H9 (cell line): Measurements from ENCODE around the gene C1QBP. TPM values are rescaled to one million over a fixed set of nuclear protein-coding genes. Genes with fewer than 3 reads are reported as not detected.

Source experiments
- DNase-seq: peaks from one replicate; pipeline ENCODE4 v3.0.0-alpha.2; 2017
- H2AFZ ChIP-seq: one replicate; pipeline ENCODE4 v1.6.1; 2013; ENCODE audit warnings: mild to moderate bottlenecking, low read length, control low read depth, moderate library complexity
- H2AK5ac ChIP-seq: 2 replicates; pipeline ENCODE4 v1.6.1; 2013; ENCODE audit warnings: low read length, control low read depth, mixed read lengths; ENCODE audit not compliant: insufficient read length
- H2BK120ac ChIP-seq: one replicate; pipeline ENCODE4 v1.6.1; 2013; ENCODE audit warnings: low read depth, mild to moderate bottlenecking, low read length, control low read depth, inconsistent platforms; ENCODE audit not compliant: poor library complexity, severe bottlenecking
- H2BK12ac ChIP-seq: 2 replicates; pipeline ENCODE4 v1.6.1; 2013; ENCODE audit warnings: low read length, control low read depth, mixed read lengths, low read depth; ENCODE audit not compliant: insufficient read length
- H2BK15ac ChIP-seq: 2 replicates; pipeline ENCODE4 v1.6.1; 2013; ENCODE audit warnings: low read depth, low read length, control low read depth
- H2BK20ac ChIP-seq: one replicate; pipeline ENCODE4 v1.6.1; 2013; ENCODE audit warnings: low read depth, mild to moderate bottlenecking, low read length, control low read depth, inconsistent platforms; ENCODE audit not compliant: poor library complexity, severe bottlenecking
- H2BK5ac ChIP-seq: 2 replicates; pipeline ENCODE4 v1.6.1; 2013; ENCODE audit warnings: low read length, control low read depth, mixed read lengths; ENCODE audit not compliant: insufficient read length
- H3K14ac ChIP-seq: 2 replicates; pipeline ENCODE4 v1.6.1; 2013; ENCODE audit warnings: low read length, control low read depth; ENCODE audit not compliant: insufficient read depth
- H3K18ac ChIP-seq: 2 replicates; pipeline ENCODE4 v1.6.1; 2013; ENCODE audit warnings: low read depth, mild to moderate bottlenecking, mixed read lengths, low read length, control low read depth; ENCODE audit not compliant: insufficient read length
- H3K23ac ChIP-seq: 2 replicates; pipeline ENCODE4 v1.6.1; 2013; ENCODE audit warnings: low read length, control low read depth, mixed read lengths, low read depth; ENCODE audit not compliant: insufficient read length
- H3K23me2 ChIP-seq: 2 replicates; pipeline ENCODE4 v1.6.1; 2013; ENCODE audit warnings: low read depth, mild to moderate bottlenecking, mixed read lengths, low read length, control low read depth; ENCODE audit not compliant: insufficient read length, poor library complexity, severe bottlenecking
- H3K27ac ChIP-seq: 2 replicates; pipeline ENCODE4 v1.5.1; 2013; ENCODE audit warnings: low read length, control low read depth, mixed read lengths, low read depth; ENCODE audit not compliant: insufficient read length
- H3K27me3 ChIP-seq: 2 replicates; pipeline ENCODE4 v1.6.1; 2013; ENCODE audit warnings: low read length, control low read depth, inconsistent platforms; ENCODE audit not compliant: insufficient read depth
- H3K4ac ChIP-seq: 2 replicates; pipeline ENCODE4 v1.6.1; 2013; ENCODE audit warnings: low read depth, mild to moderate bottlenecking, control low read depth, inconsistent platforms, low read length, moderate library complexity
- H3K4me1 ChIP-seq: 2 replicates; pipeline ENCODE4 v1.6.1; 2013; ENCODE audit warnings: low read length, control low read depth, inconsistent platforms; ENCODE audit not compliant: insufficient read depth
- H3K4me2 ChIP-seq: 2 replicates; pipeline ENCODE4 v1.6.1; 2013; ENCODE audit warnings: low read length, control low read depth, mixed read lengths; ENCODE audit not compliant: insufficient read length, insufficient read depth
- H3K56ac ChIP-seq: 2 replicates; pipeline ENCODE4 v1.6.1; 2013; ENCODE audit warnings: low read depth, mild to moderate bottlenecking, mixed read lengths, low read length, control low read depth; ENCODE audit not compliant: insufficient read length
- H3K79me1 ChIP-seq: 2 replicates; pipeline ENCODE4 v1.6.1; 2013; ENCODE audit warnings: low read depth, mild to moderate bottlenecking, moderate library complexity, low read length, control low read depth, inconsistent platforms; ENCODE audit not compliant: insufficient read depth, poor library complexity, severe bottlenecking
- H3K79me2 ChIP-seq: 2 replicates; pipeline ENCODE4 v1.6.1; 2013; ENCODE audit warnings: low read length, control low read depth, inconsistent platforms; ENCODE audit not compliant: insufficient read depth
- H3K9ac ChIP-seq: 2 replicates; pipeline ENCODE4 v1.6.1; 2013; ENCODE audit warnings: low read length, control low read depth, mixed read lengths; ENCODE audit not compliant: insufficient read length; ENCODE audit errors: extremely low read depth
- H3K9me3 ChIP-seq: one replicate; pipeline ENCODE4 v1.6.1; 2013; ENCODE audit warnings: low read depth, low read length, inconsistent platforms; ENCODE audit not compliant: control insufficient read depth
- H3T11ph ChIP-seq: one replicate; pipeline ENCODE4 v1.6.1; 2013; ENCODE audit warnings: mild to moderate bottlenecking, low read length, control low read depth, inconsistent platforms
- H4K20me1 ChIP-seq: one replicate; pipeline ENCODE4 v1.6.1; 2013; ENCODE audit not compliant: control insufficient read depth, insufficient read length, insufficient read depth
- H4K5ac ChIP-seq: 2 replicates; pipeline ENCODE4 v1.6.1; 2013; ENCODE audit warnings: low read depth, mild to moderate bottlenecking, mixed read lengths, low read length, control low read depth; ENCODE audit not compliant: insufficient read length
- H4K8ac ChIP-seq: replicated peaks from 2 replicates; pipeline ENCODE4 v1.6.1; 2013; ENCODE audit warnings: low read length, control low read depth, mixed read lengths, low read depth; ENCODE audit not compliant: insufficient read length
- H4K91ac ChIP-seq: 2 replicates; pipeline ENCODE4 v1.6.1; 2013; ENCODE audit warnings: low read depth, mild to moderate bottlenecking, moderate library complexity, mixed read lengths, low read length, control low read depth; ENCODE audit not compliant: insufficient read length
- H3K27ac Mint-ChIP-seq, 3 experiments: 2 replicates in 2 of 3; 3 replicates in 1 of 3; pipeline ENCODE4 v1.8.0; 2020 to 2021; ENCODE audit warnings: mixed read lengths in 3 of 3, mild to moderate bottlenecking in 1 of 3, moderate library complexity in 1 of 3
- H3K27me3 Mint-ChIP-seq: 2 replicates; pipeline ENCODE4 v1.8.0; 2021; ENCODE audit warnings: low read depth, mild to moderate bottlenecking, moderate library complexity, mixed read lengths
- H3K36me3 Mint-ChIP-seq, 3 experiments: 2 replicates in 2 of 3; 3 replicates in 1 of 3; pipeline ENCODE4 v1.8.0; 2020 to 2021; ENCODE audit warnings: low read depth in 3 of 3, mixed read lengths in 3 of 3; ENCODE audit not compliant: insufficient read depth in 1 of 3
- H3K4me1 Mint-ChIP-seq, 2 experiments: 2 replicates each; pipeline ENCODE4 v1.8.0; 2020; ENCODE audit warnings: mixed read lengths in 2 of 2
- H3K4me3 Mint-ChIP-seq, 2 experiments: 2 replicates in 1 of 2; 3 replicates in 1 of 2; pipeline ENCODE4 v1.8.0; 2020 to 2021; ENCODE audit warnings: mild to moderate bottlenecking in 2 of 2, mixed read lengths in 2 of 2, moderate library complexity in 1 of 2
- H3K9me3 Mint-ChIP-seq, 2 experiments: 2 replicates in 1 of 2; 3 replicates in 1 of 2; pipeline ENCODE4 v1.8.0; 2020; ENCODE audit warnings: mild to moderate bottlenecking in 2 of 2, mixed read lengths in 2 of 2, moderate library complexity in 1 of 2
- CTCF ChIP-seq: fragments of 200-600 bp; sonication (generic); conservative IDR thresholded peaks from 3 replicates; pipeline ENCODE4 v1.8.0; 2021; ENCODE audit warnings: antibody characterized with exemption, mild to moderate bottlenecking
- WGBS: extraction: QIAGEN DNeasy Blood & Tissue Kit; methylation state at CpG from one replicate; pipeline ENCODE4 v1.1.7; 2013; ENCODE audit warnings: missing lambda C conversion rate, low lambda C conversion rate, mixed read lengths; ENCODE audit not compliant: insufficient read length; ENCODE audit errors: extremely low coverage; 5-methylcytosine and 5-hydroxymethylcytosine counted together
- total RNA-seq: library from RNA; stranded (reverse); gene quantifications from 2 replicates; pipeline ENCODE4 v1.2.1, GENCODE V29; 2021

The C1QBP gene
- total RNA-seq, 1 experiment from 2014 or later: 390 TPM

GRCh38 chr17:5472511-5472910 lies 33.6 kb upstream of the C1QBP start:
- no peak overlapping the region for H3K9ac ChIP-seq
- no peak overlapping the region for H2AFZ ChIP-seq
- no peak overlapping the region for H3K4ac ChIP-seq
- no peak overlapping the region for H3K4me3 Mint-ChIP-seq
- no peaks in the 10 kb centered on the region for H3K9me3 Mint-ChIP-seq
- no peak overlapping the region for H3K18ac ChIP-seq
- no peak overlapping the region for H2BK20ac ChIP-seq
- no peak overlapping the region for H3K27ac ChIP-seq
- no peaks in the 10 kb centered on the region for H3K79me1 ChIP-seq
- H3K4me1 Mint-ChIP-seq: peaks cover 0 to 5% of the 10 kb centered on the region in 2 experiments; a peak in 2 of 4 replicates
- no peak overlapping the region for H3K27ac Mint-ChIP-seq
- peaks cover 8% of the 10 kb centered on the region; the same call in 1 of the 2 replicates for H3K79me2 ChIP-seq
- H2BK5ac ChIP-seq: no peak overlapping the region
- H3K4me2 ChIP-seq: no peak overlapping the region
- no peaks in the 10 kb centered on the region for H3K27me3 ChIP-seq
- peaks cover 17 to 42% (median 32%) of the 10 kb centered on the region in 3 experiments for H3K36me3 Mint-ChIP-seq
- no peak overlapping the region for H3K56ac ChIP-seq
- peaks cover 9% of the 10 kb centered on the region for H3K23me2 ChIP-seq
- no peak for DNase-seq
- TF ChIP-seq CTCF: no peak
- H2BK120ac ChIP-seq: no peak overlapping the region
- no peak overlapping the region for H2BK15ac ChIP-seq
- no CpG with 5 or more reads among the region's 3 CpGs for WGBS
- H3T11ph ChIP-seq: no peak overlapping the region
- H3K27me3 Mint-ChIP-seq: no peaks in the 10 kb centered on the region; the same call in 1 of the 2 replicates
- H4K20me1 ChIP-seq: no peaks in the 10 kb centered on the region
- H3K4me1 ChIP-seq: no peaks in the 10 kb centered on the region
- no peak overlapping the region for H4K5ac ChIP-seq
- no peak overlapping the region for H4K8ac ChIP-seq
- H2BK12ac ChIP-seq: no peak overlapping the region
- no peaks in the 10 kb centered on the region for H3K9me3 ChIP-seq
- no peak overlapping the region for H4K91ac ChIP-seq
- no peak overlapping the region for H3K14ac ChIP-seq
- H3K23ac ChIP-seq: no peak overlapping the region
- no peak overlapping the region for H2AK5ac ChIP-seq
